CD1c-positive myeloid dendritic cell (primary cell): ENCODE measurements around the gene GAL3ST3.
A peak's percentile ranks its signal among the peaks of the same experiment; 100 is the strongest.
"Not testable (repeated sequence)": the region's sequence is repeated elsewhere in the genome, so short reads cannot be mapped to it uniquely, and the experiment has no call there.

Experiments used
- DNase-seq: peaks from one replicate; pipeline ENCODE4 v3.0.0-alpha.2; 2016; ENCODE audit errors: extremely low spot score

Gene GAL3ST3

DNA sequence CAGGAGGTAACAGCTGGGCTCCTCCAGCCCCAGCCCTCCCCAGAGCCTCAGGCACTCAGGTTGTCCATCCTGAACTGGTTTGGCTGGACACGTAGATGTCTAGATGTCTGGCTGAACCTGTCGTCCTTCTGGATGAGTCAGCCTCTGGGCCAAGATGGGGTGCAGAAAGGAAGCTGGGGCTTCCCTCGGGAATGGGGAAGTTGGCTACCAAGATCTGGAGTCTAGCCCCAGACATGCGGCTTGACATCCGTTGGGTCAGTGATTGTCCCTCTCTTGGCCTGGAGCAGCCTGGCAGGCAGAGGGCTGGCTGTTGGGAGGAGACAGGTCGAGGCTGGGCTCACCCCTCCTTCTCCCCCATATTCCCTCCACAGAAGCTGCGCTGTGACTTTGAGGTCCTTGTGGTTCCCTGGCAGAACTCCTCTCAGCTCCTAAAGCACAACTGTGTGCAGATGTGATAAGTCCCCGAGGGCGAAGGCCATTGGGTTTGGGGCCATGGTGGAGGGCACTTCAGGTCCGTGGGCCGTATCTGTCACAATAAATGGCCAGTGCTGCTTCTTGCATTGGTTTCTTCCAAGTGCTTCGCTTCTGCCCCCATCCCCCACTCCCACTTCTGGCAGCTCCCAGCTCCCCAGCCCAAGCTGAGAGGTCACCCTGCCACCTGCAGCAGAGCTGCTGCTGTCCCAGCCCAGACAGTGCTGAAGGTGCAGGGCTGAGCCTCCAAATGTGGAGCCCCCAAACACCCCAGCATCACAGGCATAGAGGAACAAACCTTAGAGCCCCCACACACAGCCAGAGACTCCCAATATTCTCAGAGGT is 35.8 kb downstream of the GAL3ST3 start:
- DNase-seq: peak; percentile 69

DNA sequence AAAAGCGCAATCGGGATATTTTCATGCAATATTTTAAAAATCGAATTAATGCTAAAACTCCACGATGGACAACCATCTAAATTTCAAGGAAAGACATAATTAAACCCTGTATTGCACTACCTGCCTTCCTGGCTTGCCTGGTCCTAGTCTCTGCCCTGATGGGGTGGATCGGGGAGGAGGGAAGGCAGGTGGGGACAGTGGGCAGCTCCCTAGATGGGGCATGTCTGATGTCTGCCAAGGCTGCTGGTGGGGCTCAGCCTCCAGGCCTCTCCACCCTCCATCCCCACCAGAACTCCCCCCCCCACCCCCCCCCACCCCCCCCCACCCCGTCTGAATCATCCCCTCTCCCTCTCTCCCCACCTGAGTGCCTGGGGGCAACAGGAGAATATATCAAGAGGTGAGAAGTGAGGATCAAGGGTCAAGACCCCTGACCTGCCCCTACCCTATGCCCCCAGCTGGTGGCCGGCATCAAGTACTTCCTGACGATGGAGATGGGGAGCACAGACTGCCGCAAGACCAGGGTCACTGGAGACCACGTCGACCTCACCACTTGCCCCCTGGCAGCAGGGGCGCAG is 36.5 kb downstream of the GAL3ST3 start:
- no peak for DNase-seq

DNA sequence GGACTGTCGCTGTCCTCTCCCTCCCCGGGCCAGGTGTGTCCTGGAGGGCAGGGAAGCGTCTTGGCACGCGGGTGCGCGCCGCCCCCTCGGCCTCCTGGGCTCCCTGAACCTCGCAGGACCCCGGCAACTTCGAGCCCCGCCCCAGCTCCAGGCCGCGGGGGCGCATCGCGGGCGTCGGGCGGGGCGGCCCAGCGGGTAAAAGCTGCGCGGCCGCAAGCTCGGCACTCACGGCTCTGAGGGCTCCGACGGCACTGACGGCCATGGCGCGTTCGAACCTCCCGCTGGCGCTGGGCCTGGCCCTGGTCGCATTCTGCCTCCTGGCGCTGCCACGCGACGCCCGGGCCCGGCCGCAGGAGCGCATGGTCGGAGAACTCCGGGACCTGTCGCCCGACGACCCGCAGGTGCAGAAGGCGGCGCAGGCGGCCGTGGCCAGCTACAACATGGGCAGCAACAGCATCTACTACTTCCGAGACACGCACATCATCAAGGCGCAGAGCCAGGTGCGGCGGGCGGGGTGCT is 37.1 kb downstream of the GAL3ST3 start, which contains the start of gene CST6:
TSS of gene CST6 (plus strand) at position 224 of the 519 bp plus-strand sequence. CDS start at position 261, 37 bp downstream.
- DNase-seq: no peak

DNA sequence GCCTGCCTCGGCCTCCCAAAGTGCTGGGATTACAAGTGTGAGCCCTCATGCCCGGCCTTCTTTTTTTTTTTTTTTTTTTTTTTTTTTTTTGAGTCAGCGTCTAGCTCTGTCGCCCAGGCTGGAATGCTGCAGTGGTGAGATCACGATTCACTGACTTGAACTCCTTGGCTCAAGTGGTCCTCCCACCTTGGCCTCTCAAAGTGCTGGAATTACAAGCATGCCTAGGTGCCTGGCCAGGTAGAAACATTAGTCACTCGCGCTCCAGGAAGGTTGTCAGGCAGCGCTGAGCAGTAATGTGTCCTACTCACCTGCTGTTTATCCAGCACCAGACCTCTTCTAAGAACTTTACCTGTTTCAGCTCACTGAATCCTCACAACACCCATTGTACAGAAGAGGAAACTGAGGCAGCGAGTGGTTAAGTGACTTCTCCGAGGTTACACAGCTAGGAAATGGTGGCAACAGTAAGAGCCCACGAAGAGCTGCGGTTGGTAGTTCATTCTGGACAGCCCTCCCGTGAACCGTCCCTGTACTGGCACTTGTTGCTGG is 37.6 kb downstream of the GAL3ST3 start:
- DNase-seq: no peak

DNA sequence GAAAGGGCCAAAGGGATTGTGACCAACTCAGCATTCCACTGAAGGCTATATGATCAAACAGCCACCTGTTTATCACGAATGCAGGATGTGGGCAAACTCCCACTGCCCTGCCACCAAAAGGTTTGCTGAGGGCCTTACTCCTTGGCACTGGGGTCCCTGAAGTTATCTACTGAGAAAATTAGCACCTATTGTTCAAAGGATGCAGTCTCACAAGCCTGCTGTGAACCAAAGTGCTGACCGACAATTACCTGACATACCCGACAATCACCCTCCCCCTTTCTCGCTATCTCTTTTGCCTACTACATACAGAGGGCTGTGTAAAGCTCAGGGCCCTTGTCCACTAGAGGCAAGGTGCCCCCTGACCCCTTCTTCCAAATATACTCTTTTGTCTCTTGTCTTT is 38.9 kb downstream of the GAL3ST3 start:
- DNase-seq: not testable (repeated sequence)

DNA sequence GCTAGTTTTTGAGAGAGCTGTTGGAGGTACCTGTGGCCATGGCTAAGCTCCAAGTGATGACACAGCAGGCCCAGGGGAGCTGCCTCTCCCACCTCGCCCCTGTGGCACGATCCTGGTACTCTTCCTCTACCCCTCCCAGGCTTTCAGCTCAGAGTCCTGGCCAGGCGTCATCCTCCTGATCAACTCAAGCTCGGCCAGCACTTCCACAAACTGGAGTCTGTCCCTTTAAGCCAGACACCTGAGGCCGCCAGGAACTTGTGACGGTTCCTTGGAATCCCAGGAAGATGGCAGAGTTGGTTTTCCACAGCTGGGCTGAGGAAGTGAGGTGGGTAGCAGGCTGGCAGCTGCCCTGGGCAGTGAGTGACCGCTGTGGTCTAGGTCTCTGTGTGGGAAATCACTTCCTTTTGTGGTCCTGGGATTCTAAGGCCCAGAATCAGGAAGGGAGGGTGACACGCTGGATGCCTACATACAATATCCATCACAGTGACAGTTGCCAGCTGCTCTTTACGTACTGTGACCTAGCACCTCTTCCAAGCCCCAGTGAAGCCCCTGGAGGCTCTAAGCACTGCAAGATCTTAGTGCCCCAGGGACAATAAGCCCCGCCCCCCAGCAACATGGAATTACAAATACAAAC is 40.4 kb downstream of the GAL3ST3 start:
- peak; percentile 56 for DNase-seq

DNA sequence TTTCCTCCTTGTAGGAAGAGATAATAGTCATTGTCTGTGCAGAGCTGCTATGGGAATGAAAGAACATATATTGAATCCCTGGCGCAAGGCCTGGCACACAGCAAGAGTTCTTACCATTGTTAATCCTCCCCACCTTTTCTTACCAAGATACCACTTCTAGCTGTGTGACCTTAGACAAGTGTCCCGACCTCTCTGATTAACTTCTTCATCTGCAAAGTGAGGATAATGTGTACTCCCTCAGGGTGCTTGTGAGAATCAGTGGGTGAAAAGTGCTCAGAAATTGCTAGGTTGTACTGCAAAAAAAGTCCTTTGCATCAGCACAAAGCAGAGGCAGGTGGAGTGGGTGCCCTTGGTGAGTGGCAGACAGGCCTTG is 40.9 kb downstream of the GAL3ST3 start:
- no peak for DNase-seq

DNA sequence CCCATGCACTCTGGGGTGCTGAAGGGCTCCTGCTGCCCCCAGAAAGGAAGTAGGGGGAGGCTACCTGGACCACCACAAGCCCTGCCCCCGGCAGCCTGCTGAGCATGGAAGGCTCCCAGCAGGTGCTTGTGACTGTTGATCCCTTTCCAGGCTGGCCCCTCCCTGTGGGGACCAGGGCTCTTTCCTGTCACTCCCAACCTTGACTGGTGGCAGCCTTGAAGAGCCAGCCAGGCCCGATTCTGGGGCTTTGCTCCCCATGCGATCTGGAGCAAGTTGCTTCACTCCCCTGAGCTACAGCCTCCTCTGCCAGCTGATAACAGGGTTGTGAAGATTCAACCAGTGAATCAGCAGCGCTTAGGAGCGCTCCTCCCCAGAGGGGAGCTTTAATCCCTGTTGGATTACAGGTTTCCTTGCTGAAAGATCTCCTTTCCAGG is 41.7 kb downstream of the GAL3ST3 start:
- DNase-seq: no peak

DNA sequence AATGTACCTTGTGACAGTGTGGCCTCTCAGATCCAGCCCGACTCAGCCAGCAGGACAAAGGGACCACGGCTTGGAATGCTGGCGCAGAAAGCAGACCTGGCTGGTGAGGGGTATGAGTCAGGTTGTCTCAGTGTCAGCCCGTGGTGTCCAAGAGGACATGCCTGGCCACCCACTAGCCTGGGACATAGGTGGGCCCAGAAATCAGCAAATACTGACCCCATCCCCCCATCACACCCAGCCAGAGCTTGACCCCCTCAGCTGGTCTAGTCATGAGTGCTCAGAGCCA is 42.1 kb downstream of the GAL3ST3 start:
- DNase-seq: no peak

DNA sequence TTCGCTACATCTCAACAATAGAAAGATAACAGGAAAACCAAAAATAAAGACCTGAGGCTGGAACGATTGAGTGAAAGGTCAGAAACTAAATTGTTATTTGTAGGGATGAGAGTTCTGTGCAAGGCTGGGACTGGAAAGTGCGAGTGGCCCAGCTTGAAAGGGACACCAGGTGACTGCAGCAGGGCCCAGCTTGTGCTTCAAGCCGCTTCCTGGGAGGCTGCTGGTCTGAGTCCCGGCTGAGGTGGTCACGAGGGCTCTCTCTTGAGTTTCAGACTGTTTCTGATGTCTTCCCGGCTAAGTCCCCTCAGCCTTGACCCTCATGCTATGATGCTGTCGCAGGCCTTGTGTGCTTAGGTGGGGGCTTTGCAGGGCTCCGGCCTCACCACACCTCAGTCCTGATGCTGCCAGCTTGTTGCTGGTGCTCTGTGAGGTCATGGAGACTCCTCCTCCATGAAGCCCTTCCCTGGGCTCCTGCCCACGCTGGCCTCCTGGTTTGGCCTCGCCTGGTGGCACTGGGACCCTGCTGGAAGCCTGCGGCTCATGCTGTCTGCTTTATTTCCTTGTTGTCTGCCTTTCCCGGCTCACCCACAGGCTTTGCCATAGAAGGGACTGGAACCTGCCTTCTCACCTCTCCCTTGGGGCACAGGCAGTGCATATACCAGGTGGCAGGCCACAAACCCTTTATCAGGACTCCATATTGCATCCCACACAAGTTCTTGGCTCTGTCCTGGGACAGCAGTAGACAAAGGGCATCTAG is 42.6 kb downstream of the GAL3ST3 start:
- DNase-seq: no peak

DNA sequence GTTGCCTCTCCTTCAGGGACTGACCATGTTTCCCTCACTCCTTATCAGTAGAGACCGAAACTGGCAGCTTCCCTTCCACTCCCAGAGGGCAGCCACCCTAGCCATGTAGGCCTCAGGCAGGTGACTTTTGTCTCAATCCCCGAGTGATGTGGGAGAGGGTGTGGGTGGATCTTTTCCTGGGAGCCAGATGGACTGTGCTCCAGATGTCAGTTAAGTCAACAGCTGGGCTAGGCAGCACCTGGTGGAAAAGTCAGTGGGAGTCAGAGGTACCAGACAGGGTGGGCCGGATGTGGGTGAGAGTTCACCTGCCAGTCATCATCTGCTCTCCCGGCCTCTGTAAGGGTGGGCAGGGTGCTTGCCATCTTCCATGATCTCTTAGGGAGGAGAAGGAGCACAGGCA is 44.8 kb downstream of the GAL3ST3 start:
- no peak for DNase-seq

DNA sequence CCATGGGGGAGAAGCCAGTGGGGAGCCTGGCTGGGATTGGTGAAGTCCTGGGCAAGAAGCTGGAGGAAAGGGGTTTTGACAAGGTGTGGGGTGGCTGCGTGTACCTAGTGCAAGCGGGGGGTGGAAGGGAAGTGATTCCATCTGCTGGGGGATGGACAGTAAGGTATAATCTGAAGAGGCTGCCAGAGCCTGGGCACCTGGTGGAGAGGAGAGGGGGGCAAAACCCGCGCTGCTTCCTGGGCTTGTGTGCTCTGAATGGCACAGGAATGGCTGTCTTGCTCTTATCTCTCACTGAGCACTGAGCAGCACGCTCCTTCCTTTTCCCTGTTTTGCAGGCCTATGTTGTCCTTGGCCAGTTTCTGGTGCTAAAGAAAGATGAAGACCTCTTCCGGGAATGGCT is 45.7 kb downstream of the GAL3ST3 start:
- DNase-seq: no peak

DNA sequence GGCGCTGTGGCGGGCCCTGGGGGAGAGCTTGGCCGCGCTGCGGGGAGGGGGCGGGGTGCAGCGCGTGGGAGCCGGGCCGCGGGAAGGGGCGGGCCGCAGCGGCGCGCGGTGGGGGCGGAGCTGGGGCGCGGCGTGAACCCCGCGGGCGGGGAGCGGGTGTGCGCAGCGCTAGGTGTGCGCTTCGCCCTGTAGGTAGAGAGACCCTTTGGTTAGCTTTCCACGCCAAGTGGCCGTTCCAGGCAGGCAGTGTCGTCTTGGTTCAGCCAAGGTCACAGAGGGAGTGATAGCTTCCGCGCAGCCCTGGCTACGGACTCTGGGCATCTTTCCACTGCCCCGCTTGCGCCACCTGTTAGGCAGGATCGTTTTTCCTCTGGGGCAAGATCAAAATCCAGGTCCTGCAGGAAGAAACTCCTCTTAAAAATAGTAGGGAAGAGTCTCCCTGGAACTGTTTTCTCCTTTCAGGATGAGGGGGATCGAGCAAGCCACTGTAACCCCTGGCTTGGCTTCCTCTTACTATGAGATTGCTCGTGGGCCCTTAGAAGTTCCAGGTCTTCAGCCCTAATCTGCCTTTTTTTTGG is 46.2 kb downstream of the GAL3ST3 start:
- DNase-seq: no peak

DNA sequence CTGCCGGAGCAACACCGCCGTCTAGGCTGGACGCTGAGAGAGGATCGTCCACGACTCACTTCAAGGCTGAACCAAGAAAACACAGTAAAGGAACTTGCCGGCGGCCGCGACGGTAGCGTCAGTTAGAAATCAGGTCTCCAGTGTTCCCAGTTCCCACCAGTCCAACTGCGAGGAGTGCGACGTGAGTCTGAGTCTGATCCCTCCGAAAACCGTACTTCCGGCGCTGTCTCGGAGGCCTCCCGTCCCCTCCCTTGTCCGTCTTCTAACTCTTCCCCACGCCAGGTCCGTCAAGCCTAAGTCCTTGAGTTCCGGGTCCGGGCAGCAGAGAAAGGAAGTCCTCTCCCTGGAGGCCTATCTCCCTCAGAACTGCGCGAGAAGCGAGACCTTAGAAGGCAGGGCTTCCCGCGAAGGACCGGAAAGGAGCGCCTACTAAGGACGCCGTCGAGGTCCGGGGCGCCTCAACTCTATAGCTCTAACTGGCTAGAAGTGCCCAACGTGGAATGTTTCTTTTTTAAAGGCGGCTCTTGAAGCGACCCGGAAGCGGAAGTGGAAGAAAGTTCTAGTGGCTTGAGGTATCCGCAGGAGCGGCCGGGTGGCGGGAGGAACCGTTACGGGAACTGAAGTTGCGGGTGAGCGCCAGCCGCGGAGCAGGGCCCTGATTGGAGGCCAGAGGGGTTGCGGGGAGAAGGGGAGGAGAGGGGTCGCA is 46.9 kb downstream of the GAL3ST3 start, which contains the start of the genes BANF1 and EIF1AD:
TSS of gene BANF1 (plus strand) at position 562 of the 706 bp plus-strand sequence. CDS start 748 bp downstream, outside the sequence.
TSS of gene EIF1AD (minus strand) at position 216 of the 706 bp plus-strand sequence. CDS start 1,768 bp downstream, outside the sequence.
- peak; percentile 97 for DNase-seq

DNA sequence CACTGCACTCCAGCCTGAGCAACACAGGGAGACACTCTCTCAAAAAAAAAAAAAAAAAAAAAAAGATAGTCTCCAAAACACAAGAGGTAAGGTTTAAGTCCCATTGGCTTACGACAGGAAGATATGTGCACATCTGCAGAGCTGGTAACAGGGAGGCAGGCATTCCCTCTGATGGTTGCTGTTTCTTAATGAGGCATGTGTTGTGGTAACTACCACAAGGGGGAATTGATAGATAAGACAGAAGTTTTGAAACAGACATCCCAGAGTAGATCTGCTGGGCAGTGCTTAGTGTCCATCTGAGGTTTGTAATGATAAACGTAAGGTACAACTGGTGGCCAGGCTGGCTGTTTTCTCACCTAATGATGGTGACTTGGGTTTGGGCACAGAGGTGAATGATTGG is 51.7 kb downstream of the GAL3ST3 start:
- DNase-seq: no peak

DNA sequence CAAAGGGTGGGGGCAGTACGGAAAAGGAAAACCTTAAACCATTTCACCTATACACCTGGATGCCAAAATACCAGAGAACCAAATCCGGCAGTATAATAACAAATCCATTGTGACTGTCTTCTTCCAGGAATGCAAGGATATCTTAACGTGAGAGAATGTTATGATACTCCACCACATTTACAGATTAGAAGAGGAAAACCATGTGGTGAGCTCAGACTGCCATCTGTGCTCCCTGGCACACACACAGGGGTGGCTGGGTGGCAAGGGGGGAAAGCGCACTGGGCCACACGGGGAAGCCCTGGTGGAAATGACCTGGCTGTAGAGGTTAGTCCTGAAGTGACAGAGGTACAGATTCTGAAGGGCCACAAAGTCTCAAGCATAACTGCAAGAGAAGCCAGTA is 56.9 kb downstream of the GAL3ST3 start:
- no peak for DNase-seq
